Eye (tissue), 1 donor: Measurements from ENCODE around the gene CCSER1.
"Not testable (repeated sequence)": the region's sequence is repeated elsewhere in the genome, so short reads cannot be mapped to it uniquely, and the experiment has no call there.

ENCODE experiments used
- DNase-seq: peaks from one replicate; pipeline ENCODE4 v3.0.0-alpha.2; 2015

The CCSER1 gene

DNA sequence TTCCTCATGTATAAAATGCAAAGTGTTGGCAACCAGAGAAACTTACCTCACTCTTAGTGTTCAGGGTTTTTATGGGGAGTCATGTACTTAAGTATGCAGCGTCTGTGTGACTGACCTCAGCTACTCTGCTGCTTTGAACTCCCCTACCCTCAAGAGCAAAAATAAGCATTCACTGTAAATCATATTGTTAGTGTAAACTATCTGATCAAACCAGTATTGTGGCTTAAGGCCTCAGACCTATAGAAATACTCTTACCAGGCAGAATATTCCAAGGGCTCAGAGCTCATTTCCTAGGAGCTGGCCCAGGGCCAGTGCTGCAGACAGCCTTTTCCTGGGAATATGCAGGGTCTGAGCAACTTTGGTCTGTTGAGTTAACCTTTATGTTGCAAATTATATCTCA is 453.1 kb downstream of the CCSER1 start:
- DNase-seq: no peak

DNA sequence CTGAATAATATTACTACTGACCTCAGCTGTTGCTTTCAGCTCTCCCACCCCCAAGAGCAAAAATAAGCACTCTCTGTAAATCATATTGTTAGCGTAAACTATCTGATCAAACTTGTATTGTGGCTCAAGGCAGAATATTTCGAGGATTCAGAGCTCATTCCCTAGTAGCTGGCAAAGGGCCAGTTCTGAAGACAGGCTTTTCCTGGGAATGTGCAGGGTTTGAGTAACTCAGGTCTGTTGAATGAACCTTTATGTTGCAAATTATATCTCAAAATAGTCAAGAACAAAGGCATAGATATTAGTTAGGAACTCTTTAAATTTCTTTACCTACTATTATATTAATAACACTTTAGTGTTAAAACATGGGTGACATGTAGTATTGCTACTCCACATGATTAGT is 454.9 kb downstream of the CCSER1 start:
- no peak for DNase-seq

DNA sequence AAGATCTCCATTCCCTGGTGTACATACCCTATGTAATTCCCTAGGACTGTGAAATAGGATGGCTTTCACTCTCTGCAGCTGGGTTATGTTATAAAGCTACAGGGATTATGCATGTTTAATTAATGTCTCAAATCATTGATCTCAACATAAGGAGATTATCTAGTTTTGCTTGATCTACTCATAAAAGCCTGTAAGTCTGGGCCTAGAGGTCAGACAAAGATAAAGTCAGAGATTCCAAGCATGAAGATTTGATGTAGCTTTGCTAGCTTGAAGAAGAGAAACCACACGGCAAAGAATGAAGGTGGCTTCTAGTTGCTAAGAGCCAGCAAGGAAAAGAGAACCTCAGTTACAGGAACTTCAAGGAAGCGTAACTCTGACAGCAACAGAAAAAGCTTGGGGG is 456.9 kb downstream of the CCSER1 start:
- DNase-seq: peak; percentile 41

DNA sequence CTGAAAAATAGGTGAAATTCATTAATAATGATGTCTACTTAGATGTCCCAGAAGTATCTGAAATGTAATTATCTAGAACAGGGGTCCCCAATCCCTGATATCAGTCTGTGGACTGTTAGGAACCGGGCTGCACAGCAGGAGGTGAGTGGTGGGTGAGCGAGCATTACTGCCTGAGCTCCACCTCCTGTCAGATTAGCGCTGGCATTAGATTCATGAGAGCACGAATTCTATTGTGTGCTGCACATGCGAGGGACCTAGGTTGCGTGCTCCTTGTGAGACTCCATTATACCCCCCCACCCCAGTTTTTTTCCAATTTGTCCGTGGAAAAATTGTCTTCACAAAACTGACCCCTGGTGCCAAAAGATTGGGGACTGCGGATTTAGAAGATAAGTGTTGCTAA is 458.8 kb downstream of the CCSER1 start:
- peak; percentile 51 for DNase-seq

DNA sequence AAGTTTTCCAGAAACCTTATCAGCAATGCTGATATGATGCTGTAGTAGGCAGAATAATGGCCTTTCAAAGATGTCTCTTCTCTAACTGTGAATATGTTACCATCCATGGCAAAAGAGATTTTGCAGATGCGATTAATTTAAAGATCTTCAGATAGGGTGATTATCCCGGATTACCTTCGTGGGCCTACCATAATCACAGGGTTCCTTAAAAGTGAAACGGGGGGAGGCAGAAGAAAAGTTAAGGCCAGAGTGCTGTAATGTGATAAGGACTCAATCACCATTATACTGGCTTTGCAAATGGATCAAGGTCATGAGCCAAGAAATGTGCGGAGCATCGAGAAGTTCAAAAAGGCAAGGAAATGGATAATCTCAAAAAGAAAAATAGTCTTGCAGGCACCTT is 459.6 kb downstream of the CCSER1 start:
- DNase-seq: no peak

DNA sequence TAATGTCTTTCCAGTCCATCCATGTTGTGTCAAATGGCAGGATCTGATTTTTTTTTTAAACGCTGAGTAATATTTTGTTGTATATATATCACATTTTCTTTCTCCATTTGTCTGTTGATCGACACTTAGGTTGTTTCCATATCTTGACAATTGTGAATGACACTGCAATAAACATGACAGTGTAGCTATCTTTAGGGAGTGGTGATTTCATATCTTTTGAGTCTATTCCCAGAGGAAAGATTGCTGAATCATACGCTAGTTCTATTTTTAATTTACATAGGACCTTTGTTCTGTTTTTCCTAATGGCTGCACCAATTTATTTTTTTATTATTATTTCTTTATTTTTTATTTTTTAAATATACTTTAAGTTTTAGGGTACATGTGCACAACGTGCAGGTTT is 470.7 kb downstream of the CCSER1 start:
- DNase-seq: no peak

DNA sequence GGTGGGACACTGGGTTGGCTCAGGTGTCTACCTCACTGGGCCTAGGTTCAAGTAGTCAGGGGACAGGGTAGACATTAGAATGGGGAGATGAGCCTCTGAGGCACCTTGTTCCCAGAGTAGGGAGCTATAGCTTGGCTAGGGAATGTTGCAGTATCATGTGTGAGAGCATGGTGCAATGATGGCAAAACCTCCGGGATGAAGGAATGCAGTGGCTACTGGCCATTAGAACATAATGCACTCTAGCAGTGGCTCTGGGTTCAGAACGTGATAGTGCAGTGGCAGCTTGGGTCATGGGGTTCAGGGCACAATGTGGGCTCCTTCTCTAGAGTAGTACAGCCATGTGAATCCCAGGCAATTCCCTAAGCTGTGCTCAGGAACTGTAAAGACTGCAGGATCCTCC is 471.5 kb downstream of the CCSER1 start:
- no peak for DNase-seq

DNA sequence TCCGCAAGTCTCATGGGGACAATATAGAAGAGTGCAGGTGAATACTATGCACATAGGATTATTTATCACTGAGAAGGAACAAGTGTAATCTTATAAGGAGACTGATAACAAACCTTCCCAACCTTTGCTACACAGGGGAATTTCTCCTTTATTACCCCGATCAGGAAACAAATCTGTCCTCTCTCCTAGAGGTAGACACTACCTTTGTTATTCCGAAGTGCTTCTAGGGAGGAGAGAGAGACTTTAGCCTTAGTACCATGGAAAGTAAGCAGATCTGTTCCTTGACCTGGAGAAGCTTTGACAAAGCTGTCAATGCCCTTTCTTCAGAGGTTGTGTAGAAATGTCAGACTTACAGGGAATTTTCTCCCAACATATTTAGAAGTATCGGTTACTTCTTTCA is 475.5 kb downstream of the CCSER1 start:
- DNase-seq: no peak

DNA sequence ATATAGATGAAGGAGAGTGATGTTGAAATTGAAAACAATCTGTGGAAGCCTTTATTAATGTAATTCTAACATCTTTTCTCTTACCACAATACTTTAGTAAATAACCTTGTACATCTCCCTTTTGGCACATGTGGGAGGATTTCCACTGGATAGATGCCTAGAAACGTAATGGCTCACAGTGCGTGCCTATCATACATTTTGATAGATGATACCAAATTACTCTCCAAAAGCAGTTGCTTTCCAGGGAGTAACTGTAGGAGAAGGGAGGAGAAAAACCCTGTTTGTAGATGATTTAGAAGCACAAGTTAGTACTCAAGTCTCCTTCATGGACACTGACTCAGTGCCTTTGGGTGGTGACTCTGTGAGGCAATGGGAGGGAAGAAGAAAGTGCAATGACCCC is 476.3 kb downstream of the CCSER1 start:
- no peak for DNase-seq

DNA sequence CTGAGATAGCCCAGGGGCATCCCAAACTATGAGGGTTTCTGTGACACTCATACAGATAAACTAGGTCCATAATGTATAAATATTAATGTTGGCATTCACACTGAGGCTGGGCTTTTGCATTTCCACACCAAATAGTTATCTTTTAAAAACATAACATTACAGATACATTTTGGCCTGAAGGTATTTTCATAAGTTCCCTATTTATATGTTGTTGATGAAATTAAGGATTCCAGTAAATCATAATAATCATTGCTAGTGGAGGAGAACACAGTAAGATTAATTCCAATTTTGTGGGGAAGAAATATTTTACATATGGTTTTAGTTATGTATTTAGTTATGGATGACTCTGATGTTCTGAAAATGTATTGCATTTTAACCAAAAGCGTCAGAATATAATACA is 479.6 kb downstream of the CCSER1 start:
- DNase-seq: no peak

DNA sequence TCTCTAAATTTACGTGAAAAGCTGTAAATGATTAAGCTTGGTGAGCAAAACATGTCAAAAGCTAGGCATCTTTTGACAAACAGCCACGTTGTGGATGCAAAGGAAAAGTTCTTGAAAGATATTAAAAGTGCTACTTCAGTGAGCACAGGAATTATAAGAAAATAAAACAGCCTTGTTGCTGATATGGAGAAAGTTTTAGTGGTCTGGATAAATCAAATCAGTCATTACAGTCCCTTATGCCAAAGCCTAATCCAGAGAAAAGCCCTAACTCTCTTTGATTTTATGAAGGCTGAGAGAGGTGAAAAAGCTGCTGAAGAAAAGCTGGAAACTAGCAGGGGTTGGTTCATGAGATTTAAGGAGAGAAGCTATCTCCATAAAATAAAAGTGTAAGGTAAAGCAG is 487.2 kb downstream of the CCSER1 start:
- no peak for DNase-seq

DNA sequence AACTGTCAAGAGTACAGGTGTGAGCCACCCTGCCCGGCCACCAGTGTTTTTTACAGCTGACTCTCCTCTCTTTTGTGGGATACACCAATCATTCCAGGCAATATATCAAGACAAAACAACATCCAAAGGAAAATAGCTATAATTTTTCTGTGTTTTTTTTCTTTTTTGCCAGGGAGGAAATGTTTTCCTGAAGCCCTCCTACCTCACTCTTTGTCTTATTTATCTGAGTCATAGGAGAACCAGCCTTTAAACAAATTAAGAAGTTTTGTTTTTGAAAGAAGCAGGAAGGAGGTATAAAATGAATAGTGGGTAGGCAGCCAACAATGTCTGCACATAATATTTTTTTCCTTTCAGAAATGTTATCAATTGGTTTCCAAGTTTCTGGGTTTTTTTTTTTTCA is 493.9 kb downstream of the CCSER1 start:
- DNase-seq: no peak

DNA sequence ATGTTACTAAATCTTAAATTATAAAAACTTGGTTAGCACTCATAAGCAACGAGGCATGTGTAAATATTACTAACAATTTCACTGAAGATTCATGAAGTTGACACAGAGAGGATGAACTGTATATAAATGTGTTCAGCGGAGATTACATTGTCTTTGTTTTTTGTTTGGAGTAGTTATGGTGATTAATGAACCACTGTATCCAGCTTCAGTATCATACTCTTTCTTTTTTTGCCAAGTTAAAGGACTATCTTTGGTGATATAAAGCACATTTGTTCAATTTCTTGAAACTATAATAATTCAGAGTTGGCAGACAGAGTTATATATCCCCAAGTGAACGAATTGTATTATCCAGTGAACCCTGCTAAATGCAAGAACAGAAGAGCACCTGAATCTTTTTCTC is 497.6 kb downstream of the CCSER1 start:
- no peak for DNase-seq

DNA sequence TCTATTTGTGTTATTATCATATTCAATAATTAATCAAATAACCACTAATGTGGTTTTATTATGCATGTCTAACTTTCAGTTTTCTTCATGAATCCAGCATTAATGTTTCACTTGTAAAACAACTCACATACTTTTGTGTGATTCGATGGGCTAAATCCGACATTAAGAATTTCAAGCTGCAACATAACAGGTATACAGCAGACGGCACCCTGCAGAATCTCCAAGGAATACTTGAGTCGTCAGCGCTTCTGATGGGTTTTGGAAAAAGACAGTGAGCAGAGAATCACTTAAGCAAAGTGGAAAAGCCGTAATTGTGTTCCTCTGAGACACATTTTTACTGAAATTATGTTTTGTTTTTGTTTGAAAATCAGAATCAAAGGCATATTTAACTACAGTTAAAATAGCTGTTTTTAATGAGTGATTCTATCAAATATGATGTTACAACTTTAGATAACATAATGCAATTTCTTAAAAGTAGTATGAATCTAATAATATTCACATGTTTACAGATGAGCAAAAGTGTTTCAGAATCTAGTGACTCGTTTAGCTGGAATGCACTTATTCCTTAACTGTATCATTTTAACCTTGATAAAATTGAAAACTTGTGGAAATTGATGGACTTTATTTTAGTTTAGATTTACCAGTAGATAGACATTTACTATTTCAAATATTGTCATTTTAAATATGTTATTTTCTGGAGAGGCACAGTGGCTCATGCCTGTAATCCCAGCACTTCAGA is 514.8 kb downstream of the CCSER1 start:
- DNase-seq: peak; percentile 4

DNA sequence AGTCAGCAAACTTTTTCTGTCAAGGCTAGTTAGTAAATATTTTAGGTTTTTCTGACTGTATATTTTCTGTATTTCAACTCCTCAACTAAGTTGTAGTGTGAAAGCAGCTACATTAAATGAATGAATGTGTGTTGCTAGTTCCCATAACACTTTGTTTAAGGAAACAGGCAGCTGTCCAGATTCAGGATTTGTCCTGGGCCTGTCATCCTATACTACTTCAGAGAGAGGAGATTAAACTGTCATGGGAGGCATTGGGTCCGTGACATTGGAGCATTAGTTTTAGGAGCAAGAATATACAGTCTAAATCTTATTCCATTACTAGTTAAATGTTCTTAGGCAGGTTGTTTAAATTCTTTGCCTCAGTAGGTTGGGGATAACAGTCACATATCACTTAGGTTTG is 516.0 kb downstream of the CCSER1 start:
- no peak for DNase-seq

DNA sequence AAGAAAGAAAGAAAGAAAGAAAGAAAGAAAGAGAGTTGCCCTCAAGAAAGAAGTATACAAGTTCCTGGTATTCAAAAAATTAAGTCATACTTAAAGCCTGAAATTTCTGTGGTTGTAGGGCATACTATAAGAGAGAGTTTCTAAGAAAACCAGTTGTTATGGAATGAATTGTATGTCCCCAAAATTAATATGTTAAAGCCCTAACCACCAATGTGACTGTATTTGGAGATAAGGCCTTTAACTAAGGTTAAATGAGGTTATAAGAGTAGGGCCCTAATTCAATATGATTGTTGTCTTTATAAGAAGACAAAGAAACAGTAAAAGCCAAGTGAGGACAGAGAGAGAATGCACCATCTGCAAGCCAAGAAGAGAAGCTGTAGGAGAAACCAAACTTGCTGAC is 521.1 kb downstream of the CCSER1 start:
- no peak for DNase-seq

DNA sequence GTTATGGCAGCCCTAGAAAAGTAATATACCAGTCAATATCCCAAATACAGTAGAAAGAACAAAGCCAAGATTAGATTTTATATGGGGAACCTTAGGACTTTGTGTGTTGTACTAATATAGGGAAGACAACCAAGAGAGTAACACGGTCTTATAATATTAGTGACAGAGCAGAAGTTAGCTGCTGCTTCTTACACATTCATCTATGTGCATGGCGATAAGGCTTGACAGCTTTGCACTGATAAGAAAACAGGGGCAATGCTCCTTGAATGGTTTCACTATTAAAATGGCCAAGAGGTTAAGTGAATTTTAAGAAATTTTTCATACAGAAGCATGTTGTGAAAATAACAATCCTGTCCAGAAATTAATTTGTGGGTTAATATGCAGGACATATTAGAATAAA is 521.6 kb downstream of the CCSER1 start:
- DNase-seq: no peak

DNA sequence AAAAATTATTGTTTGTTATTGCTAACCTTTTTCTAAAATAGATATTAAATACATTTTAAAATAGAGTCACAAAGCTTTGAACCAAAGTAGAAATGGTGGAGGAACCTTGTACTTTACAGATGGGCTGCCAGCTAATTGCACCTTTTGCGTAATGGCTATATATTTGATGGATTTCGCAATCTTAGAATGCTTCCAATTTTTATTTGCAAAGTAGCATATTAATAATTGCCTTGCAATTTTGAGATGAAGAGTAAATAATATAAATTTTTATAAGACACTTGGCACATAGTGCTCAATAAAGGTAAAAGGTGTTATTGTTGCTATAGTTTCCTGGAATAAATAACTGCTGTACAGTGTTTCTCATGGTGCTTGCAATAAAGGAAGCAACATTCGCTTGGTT is 533.5 kb downstream of the CCSER1 start:
- no peak for DNase-seq

DNA sequence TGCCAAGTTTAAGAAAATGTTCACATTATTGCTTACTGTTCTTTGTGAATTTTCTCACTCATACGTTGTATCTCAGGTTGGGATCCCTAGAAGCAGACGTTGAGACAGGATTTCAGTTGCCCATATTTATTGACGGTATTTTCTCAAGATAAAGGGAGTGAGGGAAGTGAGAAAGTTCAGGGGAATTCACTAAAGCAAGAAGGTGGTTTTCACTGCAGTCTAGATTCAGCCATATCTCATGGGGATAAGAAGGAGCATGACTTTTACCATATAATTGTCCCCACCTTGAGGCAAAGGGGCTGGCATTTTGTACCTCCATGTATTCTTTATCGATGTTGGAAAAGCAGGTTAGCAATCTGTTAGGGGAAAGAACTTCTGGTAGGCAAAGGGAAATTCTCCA is 543.0 kb downstream of the CCSER1 start:
- no peak for DNase-seq

DNA sequence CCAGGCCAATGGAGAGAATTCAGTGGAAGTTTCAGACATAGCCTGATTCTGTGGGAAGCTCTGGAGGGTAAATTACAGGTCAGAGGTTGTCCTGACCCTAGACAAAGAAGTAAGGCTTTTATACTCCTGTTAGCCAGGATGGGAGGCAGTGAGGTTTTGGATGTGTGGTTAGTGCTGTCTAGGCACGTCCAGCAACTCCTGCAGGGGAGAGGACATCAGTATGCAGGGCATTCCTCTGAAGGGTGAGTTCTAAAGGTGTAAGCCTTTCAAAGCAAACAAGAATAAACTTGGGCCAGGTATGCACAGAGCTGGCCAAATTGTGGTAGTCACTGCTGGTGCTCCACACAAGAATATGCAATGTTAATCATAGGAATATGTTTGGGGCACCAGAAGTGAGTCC is 562.5 kb downstream of the CCSER1 start:
- DNase-seq: no peak

DNA sequence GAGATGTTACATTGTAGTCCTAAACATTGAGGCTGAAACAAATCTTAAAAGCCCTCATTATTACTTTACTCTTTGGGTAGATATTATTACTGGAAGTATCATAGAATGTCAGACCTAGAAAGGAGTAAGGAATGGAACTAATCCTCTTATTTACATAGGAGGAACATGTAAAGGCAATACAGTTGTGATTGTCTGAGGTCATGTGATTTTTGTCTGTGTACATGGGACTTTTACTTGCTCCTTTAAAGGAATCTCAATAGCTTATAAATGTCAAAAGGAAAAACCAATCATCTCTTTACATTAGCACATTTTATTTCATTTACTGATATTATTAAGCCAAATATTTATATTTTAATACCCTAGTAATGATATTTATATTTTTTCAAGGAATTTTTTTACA is 568.2 kb downstream of the CCSER1 start:
- DNase-seq: no peak

DNA sequence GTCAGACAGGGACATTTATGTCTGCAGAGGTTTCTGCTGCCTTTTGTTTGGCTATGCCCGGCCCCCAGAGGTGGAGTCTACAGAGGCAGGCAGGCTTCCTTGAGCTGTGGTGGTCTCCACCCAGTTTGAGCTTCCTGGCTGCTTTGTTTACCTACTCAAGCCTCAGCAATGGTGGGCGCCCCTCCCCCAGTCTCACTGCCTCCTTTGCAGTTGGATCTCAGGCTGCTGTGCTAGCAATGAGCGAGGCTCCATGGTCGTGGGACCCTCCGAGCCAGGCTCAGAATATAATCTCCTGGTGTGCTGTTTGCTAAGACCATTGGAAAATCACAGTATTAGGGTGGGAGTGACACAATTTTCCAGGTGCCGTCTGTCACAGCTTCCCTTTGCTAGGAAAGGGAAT is 578.3 kb downstream of the CCSER1 start:
- DNase-seq: not testable (repeated sequence)

DNA sequence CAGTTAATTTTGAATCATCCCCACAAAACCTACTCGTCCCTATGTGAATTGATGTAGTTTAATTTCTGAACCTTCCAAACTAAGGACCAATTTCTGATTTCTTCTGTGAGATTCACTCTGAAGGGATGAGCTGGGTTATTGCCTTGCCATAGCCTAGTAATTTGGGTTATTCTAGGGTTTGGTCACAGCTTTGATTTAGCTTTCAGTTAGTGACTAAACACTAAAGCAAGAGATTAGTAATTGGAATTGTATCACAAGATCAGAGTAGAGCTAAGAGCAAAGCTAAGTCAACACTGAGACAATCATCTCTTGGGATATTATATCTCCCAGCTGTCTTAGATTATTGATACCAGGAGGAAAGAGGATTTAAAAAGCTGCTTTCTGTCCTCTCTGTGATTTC is 588.0 kb downstream of the CCSER1 start:
- peak; percentile 2 for DNase-seq

DNA sequence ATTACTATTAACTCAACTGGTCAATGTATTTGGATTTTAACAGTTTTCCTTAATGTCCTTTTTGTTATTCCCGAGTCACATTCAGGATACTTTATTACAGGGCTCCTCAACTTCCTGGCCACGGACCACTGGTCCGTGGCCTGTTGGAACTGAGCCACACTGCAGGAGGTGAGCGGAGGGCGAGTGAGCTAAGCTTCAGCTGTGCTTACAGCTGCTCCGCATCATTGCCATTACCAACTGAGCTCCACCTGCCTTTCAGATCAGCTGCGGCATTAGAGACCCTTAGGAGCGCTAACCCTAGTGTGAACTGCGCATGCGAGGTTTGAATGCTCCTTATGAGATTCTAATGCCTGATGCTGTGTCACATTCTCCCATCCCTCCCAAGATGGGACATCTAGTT is 591.7 kb downstream of the CCSER1 start:
- no peak for DNase-seq

DNA sequence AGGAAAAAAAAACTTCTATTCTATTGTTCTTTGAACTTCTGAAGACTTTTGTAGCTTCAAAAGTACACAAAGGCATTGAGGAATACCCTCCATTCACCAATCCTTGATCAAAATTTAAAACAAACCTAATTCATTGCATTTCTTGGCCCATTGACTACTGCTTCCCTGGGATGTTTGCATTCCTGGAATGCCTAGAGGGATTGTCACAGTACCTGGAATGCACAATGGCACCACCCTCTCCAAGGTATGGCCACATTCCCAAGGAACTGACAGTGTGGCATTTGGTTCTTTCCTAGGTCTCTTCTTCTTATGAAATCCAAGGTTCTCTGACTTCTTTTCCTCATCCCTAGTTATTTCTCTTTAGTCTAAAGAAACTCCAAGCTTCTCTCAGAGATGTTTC is 600.7 kb downstream of the CCSER1 start:
- no peak for DNase-seq

DNA sequence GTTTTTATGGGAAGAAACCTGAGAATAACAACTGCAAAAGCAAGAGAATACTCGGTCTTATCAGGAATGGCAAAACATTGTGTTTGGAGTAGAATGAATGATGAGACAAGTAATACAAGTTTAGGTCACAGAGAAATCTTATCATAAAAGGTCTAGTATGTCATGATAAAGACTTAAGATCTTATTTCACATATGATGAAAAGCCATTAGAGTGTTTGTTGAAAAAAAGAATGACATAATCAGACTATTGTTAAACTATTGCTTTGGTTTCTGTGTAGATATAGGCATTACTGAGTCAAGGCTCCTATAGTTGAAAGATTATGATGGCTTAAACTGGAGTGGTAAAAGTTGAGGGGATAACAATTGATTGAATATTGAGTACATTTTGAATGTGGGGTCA is 603.6 kb downstream of the CCSER1 start:
- no peak for DNase-seq
